GM12891 (cell line): ENCODE results near the gene GRIK4.

Experiments used
- PAX5 ChIP-seq: IDR thresholded peaks from 2 replicates; pipeline ENCODE4 v1.6.1; 2011; ENCODE audit warnings: low read length, moderate library complexity, mild to moderate bottlenecking; ENCODE audit not compliant: insufficient read depth, severe bottlenecking
- POLR2A ChIP-seq: IDR thresholded peaks from 2 replicates; pipeline ENCODE4 v1.6.1; 2011; ENCODE audit warnings: low read depth, low read length, control low read depth
- POLR2AphosphoS5 ChIP-seq: IDR thresholded peaks from 2 replicates; pipeline ENCODE4 v1.6.1; 2011; ENCODE audit warnings: low read depth, low read length, control low read depth
- POU2F2 ChIP-seq: IDR thresholded peaks from 2 replicates; pipeline ENCODE4 v1.6.1; 2011; ENCODE audit warnings: low read depth, mild to moderate bottlenecking, control low read depth, low read length, moderate library complexity
- SPI1 ChIP-seq: IDR thresholded peaks from 2 replicates; pipeline ENCODE4 v1.6.1; 2011; ENCODE audit warnings: low read depth, low read length, control low read depth
- TAF1 ChIP-seq: IDR thresholded peaks from 2 replicates; pipeline ENCODE4 v1.6.1; 2011; ENCODE audit warnings: low read depth, low read length, control low read depth

DNA sequence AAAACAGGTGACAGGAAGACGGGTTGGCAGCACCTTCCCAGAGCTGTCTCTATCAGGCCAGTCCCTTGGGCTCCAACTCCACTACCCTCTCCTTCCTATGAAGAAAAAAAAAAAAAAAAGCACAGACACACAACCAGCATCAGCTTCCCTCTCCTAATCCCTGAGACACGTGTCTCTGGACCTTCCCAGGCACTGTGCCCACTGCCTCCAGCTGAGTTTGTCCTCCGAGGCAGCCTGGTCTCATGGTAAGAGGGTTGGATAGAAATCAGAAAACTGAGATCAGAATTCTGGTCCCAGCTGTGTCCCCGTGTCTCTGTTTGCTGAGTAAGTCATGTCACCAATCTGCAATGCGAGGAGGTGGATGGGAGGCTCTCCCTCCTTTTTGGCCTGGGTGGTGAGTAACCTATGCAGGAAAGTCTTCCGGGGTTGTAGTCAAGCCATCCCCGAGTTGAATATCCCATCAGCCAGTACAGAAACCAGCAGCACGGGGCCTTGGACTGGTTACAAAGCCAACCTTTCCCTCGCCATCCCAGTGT, 318.6 kb downstream of the GRIK4 start:
- no peak for TF ChIP-seq POLR2AphosphoS5
- no peak for TF ChIP-seq TAF1
- TF ChIP-seq SPI1: no peak
- no peak for TF ChIP-seq POLR2A
- TF ChIP-seq POU2F2: no peak
- no peak for TF ChIP-seq PAX5
